H1 (cell line): ENCODE measurements around the gene PARP16. TPM values are rescaled to one million over a fixed set of nuclear protein-coding genes. Genes with fewer than 3 reads are reported as not detected.

Experiments used
- CHD2 ChIP-seq: IDR thresholded peaks from 2 replicates; pipeline ENCODE4 v1.6.1; 2012; ENCODE audit warnings: low read length, improper control_type of control experiment
- E2F6 ChIP-seq: IDR thresholded peaks from 2 replicates; pipeline ENCODE4 v1.6.1; 2012; ENCODE audit warnings: inconsistent platforms
- PHF8 ChIP-seq: fragments of 200-600 bp; sonication (generic); conservative IDR thresholded peaks from 2 replicates; pipeline ENCODE4 v1.7.1; 2012; ENCODE audit warnings: low read depth, mild to moderate bottlenecking, inconsistent platforms, low read length, moderate library complexity
- POLR2AphosphoS5 ChIP-seq: IDR thresholded peaks from 2 replicates; pipeline ENCODE4 v1.6.1; 2011; ENCODE audit warnings: low read depth, low read length
- RFX5 ChIP-seq: IDR thresholded peaks from 2 replicates; pipeline ENCODE4 v1.6.1; 2011; ENCODE audit warnings: low read depth, low read length, improper control_type of control experiment, borderline replicate concordance
- SP4 ChIP-seq: IDR thresholded peaks from 2 replicates; pipeline ENCODE4 v1.6.1; 2012; ENCODE audit warnings: low read length, inconsistent platforms
- SRF ChIP-seq: IDR thresholded peaks from 2 replicates; pipeline ENCODE4 v1.6.1; 2011; ENCODE audit warnings: mild to moderate bottlenecking, low read depth, low read length, moderate library complexity
- TAF1 ChIP-seq: IDR thresholded peaks from 2 replicates; pipeline ENCODE4 v1.6.1; 2011; ENCODE audit warnings: mild to moderate bottlenecking, low read depth, low read length
- polyA plus RNA-seq, 7 experiments: library from polyadenylated mRNA; depleted of rRNA in 3 of 7; stranded (reverse) in 5 of 7; unstranded in 2 of 7; fragments of >200 nt in 5 of 7; fragments of 200-250 nt in 2 of 7; gene quantifications; 1 replicate in 5 of 7; 2 replicates in 1 of 7; 4 replicates in 1 of 7; pipeline versions ENCODE4 v1.2.1 to v1.2.3, GENCODE V29; 2011 to 2013; ENCODE audit warnings: missing spikeins in 2 of 7, mixed read lengths in 2 of 7
- total RNA-seq: library from RNA; stranded (reverse); fragmentation: NEBNext Ultra II Directional; extraction: Animal tissue kit (Norgen Biotek cat#: 25700); gene quantifications from 2 replicates; pipeline ENCODE4 v1.2.1, GENCODE V29; 2021

The PARP16 gene
- total and polyA plus RNA-seq, 2 of the 8 experiments (the other 6 are each of a cell fraction or from before 2014, with no cell fraction given): 3.7 to 5.0 TPM

- TF ChIP-seq CHD2 (no peak), SP4 (no peak), PHF8 (no peak), TAF1 (no peak), E2F6 (no peak), POLR2AphosphoS5 (no peak), SRF (no peak), RFX5 (no peak)
Observed at GRCh38 chr15:65263313-65263712, 23.4 kb downstream of the PARP16 start (continued).
